CD1c-positive myeloid dendritic cell (primary cell): Measurements from ENCODE around the gene NPAS2.

ENCODE experiments used
- DNase-seq: peaks from one replicate; pipeline ENCODE4 v3.0.0-alpha.2; 2016; ENCODE audit errors: extremely low spot score

NPAS2 gene

DNA sequence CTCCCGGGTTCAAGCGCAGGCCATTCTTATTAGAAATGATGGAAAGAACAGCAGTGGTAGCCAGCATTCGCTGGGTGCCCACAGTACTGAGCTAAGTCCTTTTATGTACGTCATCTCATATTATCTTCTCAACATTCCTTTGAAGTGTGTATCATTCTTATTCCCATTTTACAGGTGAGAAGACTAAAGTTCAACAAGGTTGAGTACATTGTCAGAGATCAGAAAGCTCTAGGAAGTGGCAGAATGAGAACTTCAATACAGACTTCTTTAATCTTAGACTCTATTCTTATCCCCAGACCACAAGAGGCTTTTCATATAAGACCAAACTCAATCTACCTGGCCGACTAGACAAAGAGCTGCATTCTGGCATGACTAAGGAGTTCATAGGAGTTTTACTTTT is 86.7 kb downstream of the NPAS2 start:
- DNase-seq: no peak

DNA sequence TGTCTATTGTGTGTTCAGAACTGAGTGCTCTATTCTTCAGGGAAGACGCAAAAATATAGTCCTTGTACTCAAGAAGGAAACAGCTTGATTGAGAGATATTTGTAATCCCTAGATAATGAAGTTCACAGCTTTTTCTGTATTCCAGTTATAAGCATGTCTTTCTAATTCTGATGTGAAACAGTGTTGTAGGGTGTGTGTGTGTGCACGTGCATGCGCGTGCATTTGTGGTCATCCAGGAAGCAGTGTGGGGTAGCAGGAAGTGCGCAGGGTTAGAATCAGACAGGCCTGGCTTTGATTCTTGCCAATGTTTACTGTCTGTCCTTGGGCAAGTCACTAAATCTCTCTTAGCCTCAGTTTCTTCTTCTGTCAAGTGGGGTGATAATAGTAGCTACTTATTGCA is 87.9 kb downstream of the NPAS2 start:
- no peak for DNase-seq

DNA sequence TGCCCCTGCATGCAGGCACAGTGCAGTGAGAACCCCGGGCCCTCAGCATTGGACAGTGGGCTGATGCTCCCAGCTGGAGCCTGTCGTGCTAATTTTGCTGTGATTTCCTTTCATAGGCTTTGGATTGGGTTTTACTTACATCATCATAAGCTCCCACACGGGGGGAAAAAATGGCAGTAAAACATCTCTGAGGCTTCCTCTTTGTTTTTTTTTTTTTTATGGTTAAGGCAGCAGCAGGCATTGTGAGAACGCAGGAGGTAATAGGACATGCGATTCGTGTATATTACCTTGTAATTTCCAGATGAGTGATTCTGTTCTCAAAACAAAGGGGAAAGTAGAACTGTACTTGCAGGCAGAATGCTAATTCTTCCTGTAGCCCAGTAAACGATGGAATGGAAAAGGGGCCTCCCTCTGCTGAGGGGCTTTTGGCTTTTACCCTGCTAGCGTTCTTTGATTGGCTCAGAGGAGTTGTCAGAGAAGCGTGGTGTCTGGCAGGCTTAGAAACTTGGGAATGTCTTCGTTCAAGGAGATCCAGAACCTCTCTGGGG is 89.7 kb downstream of the NPAS2 start:
- no peak for DNase-seq

DNA sequence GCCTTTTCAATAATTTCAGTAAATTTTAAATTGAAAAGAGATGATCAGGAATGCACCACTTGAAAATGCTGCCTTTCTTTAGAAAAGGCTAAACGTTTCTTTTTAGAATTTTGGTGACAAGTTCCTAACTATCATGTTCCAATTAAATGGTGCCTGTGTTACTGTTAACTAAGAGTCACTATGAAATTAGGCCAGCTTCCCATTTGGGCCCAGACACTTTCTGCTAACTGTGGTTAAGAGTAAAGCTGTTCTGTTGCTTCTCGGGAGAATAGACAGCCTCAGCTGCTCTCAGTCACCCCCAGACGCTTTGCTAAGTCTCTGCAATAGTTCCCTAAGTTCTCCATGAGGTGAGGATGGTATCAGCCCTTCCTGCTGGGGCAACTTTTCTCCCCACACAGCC is 90.2 kb downstream of the NPAS2 start:
- no peak for DNase-seq

DNA sequence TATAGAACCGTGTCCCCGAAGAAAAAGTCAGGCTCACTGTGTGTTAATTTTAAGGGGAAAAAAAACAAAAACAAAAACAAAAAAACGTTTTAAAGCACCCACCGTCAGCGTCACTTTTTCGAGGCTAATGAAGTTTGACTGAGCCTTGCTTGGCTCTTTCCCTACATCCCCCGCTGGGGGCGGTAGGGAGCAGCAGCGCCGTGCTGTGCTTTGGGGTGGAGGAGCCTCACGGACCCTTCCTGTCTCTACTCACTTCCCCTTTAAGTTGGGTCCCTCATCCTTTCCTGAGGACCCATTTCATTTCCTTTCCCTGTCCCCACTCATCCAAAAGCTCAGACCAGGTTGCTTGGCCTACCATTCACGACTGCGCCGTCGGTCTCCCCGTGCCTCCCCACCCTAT is 99.4 kb downstream of the NPAS2 start:
- peak; percentile 10 for DNase-seq

DNA sequence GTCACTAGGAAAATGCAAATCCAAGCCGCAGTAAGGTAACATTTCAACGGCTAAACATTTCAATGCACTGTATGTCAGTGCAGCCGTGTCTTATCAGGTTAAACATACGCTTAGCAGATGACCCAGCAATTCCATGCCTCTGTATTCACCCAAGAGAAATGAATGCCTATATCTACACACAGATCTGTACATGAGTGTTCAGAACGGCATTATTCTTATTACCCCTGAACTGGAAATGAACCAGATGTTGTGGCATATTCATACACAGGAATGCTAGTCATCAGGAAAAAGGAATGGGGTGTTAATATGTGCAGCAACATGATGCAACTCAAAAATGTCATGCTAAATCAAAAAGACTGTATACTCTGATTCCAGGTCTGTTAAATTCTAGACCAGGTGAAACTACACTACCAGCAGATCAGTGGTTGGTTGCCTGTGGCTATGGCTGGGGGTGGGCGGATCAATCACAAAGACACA is 101.8 kb downstream of the NPAS2 start:
- DNase-seq: no peak

DNA sequence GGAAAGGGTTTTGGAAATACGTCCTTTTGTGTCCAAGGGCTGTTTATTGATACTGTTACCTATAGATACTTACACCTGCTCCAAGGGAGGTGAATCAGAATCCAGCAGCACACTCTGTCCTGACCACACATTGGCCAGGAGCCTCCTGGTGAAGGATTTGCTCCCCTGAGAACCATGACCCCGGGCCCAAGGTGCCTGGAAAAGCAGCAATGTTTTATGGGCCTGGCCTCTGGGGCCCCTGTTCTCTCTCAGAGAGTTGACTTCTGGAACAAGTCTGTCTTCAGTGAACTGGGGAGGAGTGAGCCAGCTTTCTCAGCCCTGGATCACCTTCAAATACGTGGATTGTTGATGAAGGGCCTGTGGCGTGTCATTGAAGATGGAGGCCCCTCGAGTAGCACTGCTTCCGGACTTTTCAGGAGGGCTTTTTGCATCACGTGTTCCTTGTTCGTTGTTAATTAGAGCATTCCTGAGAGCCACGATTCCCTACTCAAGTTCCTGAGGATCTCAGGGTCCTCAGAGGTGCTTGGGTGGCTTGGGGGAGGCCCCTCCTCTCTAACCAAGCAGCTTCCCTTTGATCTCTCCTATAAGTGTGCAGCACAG is 103.6 kb downstream of the NPAS2 start:
- DNase-seq: no peak

DNA sequence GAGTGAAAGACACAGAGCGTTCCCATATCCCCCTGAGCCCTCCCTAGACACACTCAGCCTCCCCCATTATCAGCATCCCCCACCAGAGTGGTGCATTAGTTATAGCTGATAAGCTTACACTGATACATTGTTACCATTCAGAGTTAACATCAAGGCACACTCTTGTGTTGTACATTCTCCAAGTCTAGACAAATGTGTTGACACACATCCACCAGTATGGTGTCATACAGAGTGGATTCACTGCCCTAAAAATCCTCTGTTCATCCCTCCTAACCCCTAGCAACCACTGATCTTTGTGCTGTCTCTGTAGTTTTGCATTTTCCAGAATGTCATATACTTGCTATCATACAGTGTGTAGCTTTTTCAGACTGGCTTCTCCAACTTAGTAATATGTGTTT is 104.2 kb downstream of the NPAS2 start:
- no peak for DNase-seq

DNA sequence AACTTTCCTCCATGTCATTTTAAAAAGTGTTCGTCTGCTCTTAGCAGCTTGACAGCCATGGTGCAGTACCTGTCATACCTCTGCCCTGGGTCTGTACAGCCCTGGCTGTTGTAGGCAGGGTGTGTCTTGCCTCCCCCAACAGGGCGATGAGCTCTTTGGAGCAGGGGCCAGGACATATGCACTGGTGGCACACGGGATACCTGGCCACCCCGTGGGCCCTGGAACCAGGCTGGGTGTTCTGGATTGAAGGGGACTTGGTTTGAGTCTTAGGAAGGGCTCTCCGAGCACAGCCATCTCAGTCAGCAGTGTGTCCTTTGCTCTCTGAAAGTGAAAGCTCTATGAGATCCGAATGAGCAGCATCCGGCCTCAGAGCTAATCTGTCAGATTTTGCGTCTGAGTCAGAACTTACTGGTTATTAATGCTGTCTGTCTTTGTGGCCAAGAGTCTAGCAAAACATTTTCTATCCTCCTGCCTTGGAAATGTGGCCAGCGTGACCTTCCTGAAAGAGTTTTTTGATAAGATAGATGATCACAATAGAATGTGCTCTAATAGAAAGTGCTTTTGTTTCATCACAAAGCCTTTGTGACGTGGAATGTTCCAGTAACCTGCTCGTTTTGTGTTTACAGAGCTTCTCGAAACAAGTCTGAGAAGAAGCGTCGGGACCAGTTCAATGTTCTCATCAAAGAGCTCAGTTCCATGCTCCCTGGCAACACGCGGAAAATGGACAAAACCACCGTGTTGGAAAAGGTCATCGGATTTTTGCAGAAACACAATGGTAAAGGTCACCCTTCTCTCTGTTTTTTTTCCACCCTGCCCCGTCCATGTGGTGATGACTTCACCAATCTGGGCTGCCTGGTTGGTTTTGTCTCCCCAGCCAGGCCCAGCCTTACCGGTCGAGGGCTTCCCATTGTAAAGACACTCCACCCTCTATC is 104.8 kb downstream of the NPAS2 start:
- no peak for DNase-seq

DNA sequence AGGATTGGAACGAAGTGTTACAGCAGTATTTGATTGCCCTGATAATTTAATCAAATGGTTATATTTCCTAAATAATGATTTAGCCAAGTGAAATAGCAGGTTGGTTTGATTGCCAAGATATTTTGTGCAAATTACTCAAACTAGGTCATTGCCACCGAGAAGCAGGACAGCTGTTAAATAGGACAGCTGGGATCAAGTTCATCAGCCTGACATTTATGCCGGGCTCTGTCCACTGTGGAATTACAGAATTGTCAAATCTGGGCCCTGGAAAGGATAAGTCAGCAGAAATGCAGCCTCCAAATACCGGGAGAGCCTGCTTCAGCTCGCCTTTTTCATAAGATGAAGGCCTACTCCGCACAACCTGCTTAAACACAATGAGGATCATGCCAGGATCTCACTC is 108.3 kb downstream of the NPAS2 start:
- DNase-seq: no peak

DNA sequence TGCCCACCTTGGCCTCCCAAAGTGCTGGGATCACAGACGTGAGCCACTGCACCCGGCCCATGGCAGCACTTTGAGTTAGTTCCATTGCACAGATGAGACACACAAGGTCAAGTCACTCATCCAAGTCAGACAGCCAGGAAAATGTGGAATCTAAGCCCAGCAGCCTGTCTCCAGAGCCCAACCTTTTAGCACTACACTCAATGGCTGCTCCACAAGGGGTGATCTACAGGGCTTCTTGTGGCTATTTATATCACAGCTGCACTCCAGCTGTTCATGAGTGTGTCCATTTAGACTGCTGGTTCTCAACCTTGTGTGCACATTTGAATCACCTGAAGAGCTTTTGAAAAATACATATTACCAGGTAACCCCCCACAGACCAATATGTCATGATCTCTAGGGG is 109.2 kb downstream of the NPAS2 start:
- no peak for DNase-seq

DNA sequence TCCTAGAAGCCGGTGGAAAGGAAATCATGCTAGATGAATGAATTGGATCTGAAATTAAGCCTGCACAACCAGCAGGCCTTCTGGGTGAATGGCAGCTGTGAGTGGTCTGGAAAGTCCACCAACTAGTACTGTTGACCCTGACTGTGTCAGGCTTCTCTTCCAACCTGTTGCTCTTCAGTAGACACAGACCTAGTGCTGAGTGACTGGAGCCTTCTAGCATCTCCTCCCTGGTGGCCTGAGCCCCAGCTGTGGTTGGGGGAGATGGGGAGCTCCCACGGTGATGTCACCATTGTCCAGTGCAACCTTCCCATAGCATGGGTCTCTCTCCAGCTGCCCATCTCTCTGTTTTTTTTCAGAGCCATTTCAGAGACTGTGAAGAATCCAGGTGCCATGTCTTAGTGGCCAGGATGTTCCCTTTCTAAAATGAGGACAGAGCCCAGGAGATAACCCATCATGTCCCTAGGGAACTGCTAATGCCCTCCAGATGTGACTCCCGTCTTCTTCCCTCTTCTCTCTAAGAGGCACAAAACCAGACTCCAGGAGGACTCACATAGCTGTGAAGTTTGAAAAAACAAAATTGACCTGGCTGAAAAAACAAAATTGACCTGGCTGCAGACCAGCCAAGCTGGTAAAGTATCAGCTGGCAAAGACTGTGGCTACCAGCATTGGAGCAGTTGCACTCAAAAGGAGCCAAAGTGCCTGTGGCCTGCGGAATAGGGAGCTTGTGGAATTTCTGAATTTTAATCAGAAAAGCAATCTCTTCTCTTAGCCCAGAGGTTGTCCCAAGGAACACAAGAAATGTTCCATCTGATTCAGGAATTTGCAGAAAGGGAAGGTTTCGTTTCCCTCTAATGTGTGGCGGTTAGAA is 114.8 kb downstream of the NPAS2 start:
- DNase-seq: no peak

DNA sequence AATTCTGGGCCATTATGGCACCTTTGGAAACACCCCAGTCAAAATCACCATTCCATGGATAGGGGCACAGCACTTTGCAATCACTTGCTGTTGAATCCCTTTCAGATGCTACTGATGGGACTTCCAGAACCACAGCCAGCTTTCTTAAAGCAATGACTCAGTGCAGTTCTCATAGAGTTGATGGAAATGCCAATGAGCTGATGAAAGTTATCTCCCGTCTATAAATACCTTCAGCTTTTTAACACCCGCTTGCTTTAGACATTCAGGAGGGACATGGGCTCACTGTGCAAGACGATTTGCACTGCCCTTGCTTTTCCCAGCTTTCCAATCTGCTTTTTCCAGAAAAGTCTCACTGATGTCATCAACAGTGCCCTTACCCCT is 115.4 kb downstream of the NPAS2 start:
- DNase-seq: no peak

DNA sequence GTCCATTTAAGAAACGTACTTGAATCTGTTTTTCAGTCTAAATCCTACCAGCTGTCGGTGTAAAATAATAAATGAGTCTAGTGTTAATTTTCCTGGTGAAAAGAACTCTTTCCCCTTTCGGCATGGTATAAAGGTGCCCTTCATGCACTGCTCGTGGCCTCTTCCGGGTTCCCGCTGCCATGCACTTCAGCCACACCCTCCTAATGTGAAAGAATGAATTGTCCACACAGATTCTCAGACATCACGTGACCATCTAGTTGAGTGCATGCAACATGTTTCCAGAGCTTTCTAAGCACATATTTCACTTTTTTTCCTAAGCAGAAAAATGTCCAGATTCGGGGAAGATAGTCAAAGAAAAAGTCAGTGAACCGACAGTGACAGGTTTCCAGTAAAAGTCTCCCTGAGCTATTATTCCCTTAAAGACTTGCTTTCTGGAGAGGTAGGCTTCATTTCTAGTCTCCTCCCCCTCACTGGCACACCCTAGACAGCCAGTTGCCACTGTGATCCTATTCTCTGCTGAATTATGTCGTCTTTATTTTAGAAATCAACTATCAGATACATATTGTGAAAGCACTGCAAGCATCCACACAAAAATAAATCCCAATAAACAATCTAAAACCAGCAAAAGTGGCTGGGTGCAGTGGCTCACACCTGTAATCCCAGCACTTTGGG is 116.3 kb downstream of the NPAS2 start:
- DNase-seq: no peak

DNA sequence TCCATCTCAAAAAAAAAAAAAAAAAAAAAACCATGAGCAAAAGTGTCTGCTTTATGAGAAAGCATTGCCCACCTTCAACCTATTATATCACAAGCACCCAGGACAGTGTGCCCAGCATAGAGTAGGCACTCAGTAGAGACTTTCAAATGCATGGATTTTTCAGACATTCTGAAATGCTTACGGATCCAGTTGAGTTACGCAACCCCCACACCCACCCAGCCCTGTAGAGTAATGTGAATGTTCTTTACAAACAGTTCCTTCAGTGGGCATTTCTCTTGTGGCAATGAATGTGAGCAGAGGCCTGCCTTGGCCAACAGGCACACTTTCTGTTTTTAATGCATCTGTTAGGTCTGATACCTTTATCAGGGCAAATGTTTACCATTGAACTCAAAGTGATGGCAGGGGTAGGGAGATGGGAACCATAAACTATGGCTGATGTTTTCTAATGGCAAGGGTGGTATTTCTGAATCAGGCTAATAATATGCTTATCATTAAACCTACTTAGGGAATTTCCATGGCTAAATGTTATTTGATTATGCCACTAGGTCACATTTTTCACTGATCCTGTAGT is 117.1 kb downstream of the NPAS2 start:
- no peak for DNase-seq

DNA sequence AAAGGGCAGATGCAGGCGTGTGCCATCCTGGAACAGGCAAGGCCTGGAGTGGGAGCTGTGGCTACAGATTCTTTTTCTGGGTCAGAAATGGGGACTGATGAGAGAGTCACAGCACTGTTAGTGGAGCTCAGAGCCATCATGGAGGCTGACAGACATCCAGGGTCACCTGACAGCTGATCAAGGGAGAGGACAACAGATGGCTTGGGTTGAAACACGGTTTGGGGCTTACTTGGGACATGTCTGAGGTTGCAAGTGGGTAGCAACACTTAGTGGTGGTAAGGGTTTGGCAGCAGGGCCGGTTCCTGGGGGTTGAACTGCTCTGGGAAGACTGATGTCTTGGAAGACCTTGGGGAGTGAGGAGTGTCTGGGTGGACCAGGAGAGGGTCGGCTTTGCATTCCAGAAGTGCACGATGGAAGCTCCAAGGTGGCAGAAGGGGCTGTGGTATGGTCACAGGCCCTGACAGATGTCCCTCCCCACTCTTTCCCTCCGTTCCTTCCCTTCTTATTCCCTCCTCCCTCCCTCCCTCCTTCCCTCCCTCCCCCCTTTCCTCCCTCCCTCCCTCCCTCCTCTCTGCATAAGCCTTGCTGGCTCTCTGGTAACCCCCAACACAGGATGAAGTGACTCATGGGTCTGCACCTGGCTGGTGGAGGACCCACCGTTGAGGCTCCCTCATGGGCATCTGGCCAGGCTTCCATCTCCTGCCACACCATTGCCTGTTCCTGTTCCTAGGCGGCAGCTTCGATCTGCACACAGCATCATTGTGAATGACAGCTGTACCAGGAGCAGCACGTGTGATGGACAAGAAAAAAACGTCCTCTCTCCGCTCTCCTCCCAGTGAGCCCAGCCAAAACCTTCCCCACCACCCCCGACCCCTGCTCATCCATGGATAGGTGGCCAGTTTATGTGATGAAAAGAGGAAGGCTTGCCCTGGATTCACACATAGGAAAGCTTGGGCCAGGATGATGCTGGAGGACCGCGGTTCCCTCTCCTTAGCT is 118.4 kb downstream of the NPAS2 start:
- no peak for DNase-seq

DNA sequence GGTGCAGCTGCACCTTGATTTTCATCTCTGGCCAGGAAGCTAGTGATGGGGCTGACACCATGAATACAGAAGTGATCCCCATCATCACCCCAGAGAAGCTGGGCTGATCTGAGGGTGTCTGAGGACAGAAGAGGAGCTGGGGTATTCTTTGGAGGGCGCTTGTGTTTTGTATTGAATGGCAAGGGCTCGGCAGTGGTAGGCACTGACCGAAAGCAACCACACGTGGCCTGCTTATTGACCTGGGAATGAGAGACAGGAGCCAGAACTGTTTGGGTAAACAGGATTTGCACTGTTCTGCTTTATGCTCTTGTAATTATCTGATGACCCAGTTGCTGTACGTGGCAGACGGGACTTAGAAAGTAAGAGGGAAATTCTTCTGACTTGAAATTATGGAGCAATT is 119.5 kb downstream of the NPAS2 start:
- DNase-seq: no peak

DNA sequence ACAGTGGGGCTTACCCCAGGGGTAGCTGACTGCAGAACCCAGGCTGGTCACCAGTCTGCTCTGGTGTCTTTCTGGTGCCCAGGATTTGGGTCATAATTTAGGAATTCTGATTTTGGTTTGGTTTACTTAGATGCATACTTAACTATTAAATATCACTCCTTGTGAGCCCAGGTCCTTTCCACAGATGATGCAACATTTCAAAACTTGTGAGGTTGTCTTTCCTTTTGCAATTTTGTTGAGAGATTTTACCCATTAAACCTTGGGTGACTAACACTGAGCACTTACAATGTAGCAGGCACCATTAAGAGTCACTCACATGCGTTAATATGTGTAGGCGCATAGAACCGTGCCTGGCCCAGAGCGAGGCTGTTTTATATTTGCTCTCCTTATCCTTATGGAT is 120.3 kb downstream of the NPAS2 start:
- DNase-seq: no peak

DNA sequence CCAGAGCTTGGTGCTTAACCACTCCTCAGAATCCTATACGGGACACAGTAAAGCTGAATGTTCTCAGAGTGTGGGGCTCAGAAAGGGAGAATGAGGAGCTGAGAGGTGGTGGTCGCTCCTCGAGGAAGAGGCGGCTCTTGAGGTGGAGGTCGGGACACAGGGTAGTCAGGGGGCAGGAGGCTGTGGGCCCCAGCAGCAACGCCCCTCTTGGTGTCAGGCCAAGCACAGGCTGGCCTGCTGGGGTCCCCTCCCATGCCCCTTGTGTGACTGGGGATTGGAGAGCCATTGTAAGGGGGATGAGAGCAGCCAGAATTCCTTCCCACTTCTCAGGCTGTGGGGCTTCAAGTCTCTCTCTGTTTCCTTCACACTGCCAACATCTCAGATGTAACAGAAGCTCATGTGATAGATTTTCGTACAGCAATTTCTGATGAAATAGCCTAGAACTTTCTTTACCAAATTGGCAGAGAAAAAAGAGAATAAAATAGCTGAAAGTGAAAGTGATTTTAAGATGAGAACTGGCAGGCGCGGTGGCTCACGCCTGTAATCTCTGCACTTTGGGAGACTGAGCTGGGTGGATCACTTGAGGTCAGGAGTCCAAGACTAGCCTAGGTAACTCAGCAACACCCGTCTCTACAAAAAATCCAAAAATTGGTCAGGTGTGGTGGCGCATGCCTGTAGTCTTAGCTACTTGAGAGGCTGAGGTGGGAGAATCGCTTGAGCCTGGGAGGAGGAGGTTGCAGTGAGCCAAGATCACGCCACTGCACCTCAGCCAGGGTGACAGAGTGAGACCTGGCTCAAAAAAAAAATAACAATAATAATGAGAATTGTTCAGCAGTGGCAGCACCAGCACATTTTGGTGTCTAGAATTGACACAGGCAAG is 121.1 kb downstream of the NPAS2 start:
- DNase-seq: no peak
